ENCODE results near the gene EVA1B. TPM values are rescaled to one million over a fixed set of nuclear protein-coding genes. Genes with fewer than 3 reads are reported as not detected.

EVA1B gene
- total and polyA plus RNA-seq, 2 of the 13 experiments (the other 11 are each of a cell fraction or from before 2014, with no cell fraction given): 3.9 to 6.6 TPM

DNA sequence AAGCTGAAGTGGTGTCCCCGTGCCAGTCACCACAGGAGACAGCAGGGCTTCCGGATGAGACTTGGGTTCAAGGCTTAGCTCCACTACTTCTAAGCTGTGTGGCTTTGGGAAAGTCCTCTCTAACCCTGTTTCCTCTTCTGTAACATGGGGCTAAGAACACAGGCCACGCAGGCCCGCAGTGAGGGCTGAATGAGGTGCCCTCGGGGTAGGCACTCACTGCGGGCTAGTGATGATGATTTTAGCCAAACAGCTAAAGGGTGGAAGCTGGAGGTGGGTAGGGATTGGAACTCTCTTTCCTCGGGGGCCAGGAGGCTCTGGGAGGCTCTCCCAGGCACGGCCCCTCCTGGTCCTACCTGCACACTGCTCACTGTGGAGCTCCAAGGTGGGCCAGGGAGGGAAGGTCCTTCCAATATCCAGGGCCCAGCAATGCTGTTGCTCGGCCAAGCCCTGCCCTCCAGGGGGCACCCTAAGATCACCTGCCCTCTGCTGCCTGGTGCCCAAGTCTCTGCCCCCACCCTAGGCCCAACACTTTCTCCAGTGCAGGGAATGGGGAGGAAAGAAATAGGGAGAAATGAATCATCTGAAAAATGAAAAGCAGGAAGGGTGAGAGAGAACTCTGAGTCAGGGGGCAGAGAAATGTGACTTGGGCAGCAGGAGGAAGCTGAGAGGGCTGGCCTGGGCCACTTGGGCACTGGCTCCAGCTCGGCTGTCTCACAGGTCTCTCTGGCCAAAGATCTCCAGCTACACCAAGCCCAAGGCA, 19.2 kb upstream of the EVA1B start (continued):
- TF ChIP-seq, protein P1, sequence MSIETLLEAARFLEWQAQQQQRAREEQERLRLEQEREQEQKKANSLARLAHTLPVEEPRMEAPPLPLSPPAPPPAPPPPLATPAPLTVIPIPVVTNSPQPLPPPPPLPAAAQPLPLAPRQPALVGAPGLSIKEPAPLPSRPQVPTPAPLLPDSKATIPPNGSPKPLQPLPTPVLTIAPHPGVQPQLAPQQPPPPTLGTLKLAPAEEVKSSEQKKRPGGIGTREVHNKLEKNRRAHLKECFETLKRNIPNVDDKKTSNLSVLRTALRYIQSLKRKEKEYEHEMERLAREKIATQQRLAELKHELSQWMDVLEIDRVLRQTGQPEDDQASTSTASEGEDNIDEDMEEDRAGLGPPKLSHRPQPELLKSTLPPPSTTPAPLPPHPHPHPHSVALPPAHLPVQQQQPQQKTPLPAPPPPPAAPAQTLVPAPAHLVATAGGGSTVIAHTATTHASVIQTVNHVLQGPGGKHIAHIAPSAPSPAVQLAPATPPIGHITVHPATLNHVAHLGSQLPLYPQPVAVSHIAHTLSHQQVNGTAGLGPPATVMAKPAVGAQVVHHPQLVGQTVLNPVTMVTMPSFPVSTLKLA (IDR thresholded peaks at IDR 0.05): no peak
- TF ChIP-seq ARHGAP35 (CRISPR knock-in tag; IDR thresholded peaks at IDR 0.05; ENCODE audit: borderline replicate concordance) (no peak), CBX2 (IDR thresholded peaks at IDR 0.05; ENCODE audit: low read depth, low read length) (no peak), CBX2 (CRISPR knock-in tag; IDR thresholded peaks at IDR 0.05; ENCODE audit: low read depth) (no peak), NFKB2 (CRISPR knock-in tag; IDR thresholded peaks at IDR 0.05; ENCODE audit: borderline replicate concordance) (no peak), FOXK1 (CRISPR knock-in tag; IDR thresholded peaks at IDR 0.05; ENCODE audit: borderline replicate concordance, low read depth) (no peak), HNRNPL (IDR thresholded peaks at IDR 0.05; ENCODE audit: low read depth, low read length) (peak; percentile 82)
- TF ChIP-seq, protein P2, sequence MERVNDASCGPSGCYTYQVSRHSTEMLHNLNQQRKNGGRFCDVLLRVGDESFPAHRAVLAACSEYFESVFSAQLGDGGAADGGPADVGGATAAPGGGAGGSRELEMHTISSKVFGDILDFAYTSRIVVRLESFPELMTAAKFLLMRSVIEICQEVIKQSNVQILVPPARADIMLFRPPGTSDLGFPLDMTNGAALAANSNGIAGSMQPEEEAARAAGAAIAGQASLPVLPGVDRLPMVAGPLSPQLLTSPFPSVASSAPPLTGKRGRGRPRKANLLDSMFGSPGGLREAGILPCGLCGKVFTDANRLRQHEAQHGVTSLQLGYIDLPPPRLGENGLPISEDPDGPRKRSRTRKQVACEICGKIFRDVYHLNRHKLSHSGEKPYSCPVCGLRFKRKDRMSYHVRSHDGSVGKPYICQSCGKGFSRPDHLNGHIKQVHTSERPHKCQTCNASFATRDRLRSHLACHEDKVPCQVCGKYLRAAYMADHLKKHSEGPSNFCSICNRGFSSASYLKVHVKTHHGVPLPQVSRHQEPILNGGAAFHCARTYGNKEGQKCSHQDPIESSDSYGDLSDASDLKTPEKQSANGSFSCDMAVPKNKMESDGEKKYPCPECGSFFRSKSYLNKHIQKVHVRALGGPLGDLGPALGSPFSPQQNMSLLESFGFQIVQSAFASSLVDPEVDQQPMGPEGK (CRISPR knock-in tag; IDR thresholded peaks at IDR 0.05): peak; percentile 54
